Cardiac fibroblast (primary cell): ENCODE measurements around the gene SMARCC1.
A peak's percentile ranks its signal among the peaks of the same experiment; 100 is the strongest.
"Not testable (repeated sequence)": the region's sequence is repeated elsewhere in the genome, so short reads cannot be mapped to it uniquely, and the experiment has no call there.

ENCODE experiments used
- DNase-seq, 2 donors: peaks; one replicate each; pipeline versions ENCODE4 v3.0.0 to v3.0.0-alpha.2; 2010; ENCODE audit warnings: low read depth in 2 of 2
- H3K4me3 ChIP-seq, 2 donors: replicated peaks in 1 of 2; 1 replicate in 1 of 2; 2 replicates in 1 of 2; pipeline ENCODE4 v1.5.1; 2011; ENCODE audit warnings: low read depth in 2 of 2, low read length in 2 of 2, mild to moderate bottlenecking in 2 of 2, moderate library complexity in 1 of 2
- CTCF ChIP-seq: IDR thresholded peaks from one replicate; pipeline ENCODE4 v1.5.1; 2011; ENCODE audit warnings: low read depth, mild to moderate bottlenecking, low read length, inconsistent platforms

The SMARCC1 gene

DNA sequence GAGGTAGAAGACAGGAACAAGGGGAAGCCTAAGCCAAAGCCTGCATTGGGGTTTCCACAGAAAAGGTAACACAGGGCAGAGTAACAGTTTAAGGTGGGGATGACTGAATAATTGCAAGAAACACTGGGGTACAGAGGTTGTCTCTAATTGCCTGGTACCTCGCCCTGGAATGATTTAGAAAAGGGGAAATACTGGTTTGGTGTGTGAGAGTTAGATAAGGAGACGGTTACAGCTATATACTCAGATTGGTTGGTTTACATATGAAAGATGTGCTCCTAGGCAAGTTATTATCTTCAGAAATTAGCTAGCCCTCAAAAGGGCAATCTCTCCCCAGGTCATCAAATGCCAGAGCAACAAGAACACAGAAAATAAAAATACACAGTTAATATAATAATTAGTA lies 58.8 kb downstream of the SMARCC1 start:
- no peak overlapping the region for H3K4me3 ChIP-seq
- DNase-seq, result no peak
- TF ChIP-seq CTCF, result no peak

GRCh38 chr3:47717448-47717847 lies 64.2 kb downstream of the SMARCC1 start:
- H3K4me3 ChIP-seq, DNase-seq: not testable (repeated sequence)

DNA sequence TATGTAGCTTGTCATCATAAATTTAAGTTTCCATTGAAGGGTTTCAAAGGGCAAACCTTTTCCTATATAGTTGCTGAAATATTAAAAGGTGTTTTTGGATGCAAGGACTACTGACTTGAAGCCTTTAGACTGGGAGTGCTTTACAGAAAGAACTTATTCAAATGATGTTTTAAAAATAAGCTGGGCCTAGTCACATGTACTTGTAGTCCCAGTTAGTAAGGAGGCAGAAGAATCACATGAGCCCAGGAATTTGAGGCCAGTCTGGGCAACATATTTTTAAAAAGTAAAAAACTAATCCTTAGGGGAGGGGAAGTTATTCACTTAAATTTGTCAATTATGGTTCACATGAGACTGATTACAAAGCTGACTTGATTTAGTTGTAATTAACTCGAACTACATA lies 65.0 kb downstream of the SMARCC1 start:
- H3K4me3 ChIP-seq, result no peak overlapping the region
- TF ChIP-seq CTCF, result no peak
- peak; percentile 5 to 19 for DNase-seq

DNA sequence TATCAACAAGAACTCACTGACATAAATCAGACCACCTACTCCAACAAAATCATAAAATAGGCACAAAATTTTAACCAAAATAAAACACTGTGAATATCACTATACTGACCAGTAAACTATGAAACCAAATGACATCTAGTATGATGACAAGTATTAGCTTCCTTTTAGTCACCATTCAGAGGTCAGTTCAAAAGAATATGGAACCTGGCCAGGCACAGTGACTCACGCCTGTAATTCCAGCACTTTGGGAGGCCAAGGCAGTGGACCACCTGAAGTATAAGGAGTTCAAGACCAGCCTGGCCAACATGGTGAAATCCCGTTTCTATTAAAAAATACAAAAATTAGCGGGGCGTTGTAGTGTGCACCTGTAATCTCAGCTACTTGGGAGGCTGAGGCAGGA lies 65.8 kb downstream of the SMARCC1 start:
- DNase-seq, result peak; percentile 50 to 85
- no peak overlapping the region for H3K4me3 ChIP-seq
- TF ChIP-seq CTCF, result no peak

- no peak for TF ChIP-seq CTCF
- DNase-seq, result no peak
Observed at GRCh38 chr3:47714606-47715005, 67.1 kb downstream of the SMARCC1 start.

GRCh38 chr3:47713655-47714054 lies 68.0 kb downstream of the SMARCC1 start:
- H3K4me3 ChIP-seq, result no peak overlapping the region
- DNase-seq, result no peak
- TF ChIP-seq CTCF, result no peak

More at GRCh38 chr3:47714606-47715005, 67.1 kb downstream of the SMARCC1 start:
- no peak overlapping the region for H3K4me3 ChIP-seq

GRCh38 chr3:47712398-47712797 lies 69.3 kb downstream of the SMARCC1 start:
- TF ChIP-seq CTCF, result no peak
- no peak overlapping the region for H3K4me3 ChIP-seq
- no peak for DNase-seq
